Measurements from ENCODE around the gene RBM41.
A peak's percentile ranks its signal among the peaks of the same experiment; 100 is the strongest.
"Not testable (repeated sequence)": the region's sequence is repeated elsewhere in the genome, so short reads cannot be mapped to it uniquely, and the experiment has no call there.

RBM41 gene

GRCh38 chrX:107117993-107118321 is 665 bp downstream of the RBM41 start:
- H3K27me3 ChIP-seq: no peaks in the 10 kb centered on the region
- H3K4me3 ChIP-seq (ENCODE audit: low read depth, low read length): peak overlapping the region; percentile 74
- DNase-seq: no peak
- no peaks in the 10 kb centered on the region for H3K9me3 ChIP-seq
- H3K36me3 ChIP-seq: peaks cover 3% of the 10 kb centered on the region; the same call in 1 of the 2 replicates
- no peaks in the 10 kb centered on the region for H3K4me1 ChIP-seq
- TF ChIP-seq, protein P1, sequence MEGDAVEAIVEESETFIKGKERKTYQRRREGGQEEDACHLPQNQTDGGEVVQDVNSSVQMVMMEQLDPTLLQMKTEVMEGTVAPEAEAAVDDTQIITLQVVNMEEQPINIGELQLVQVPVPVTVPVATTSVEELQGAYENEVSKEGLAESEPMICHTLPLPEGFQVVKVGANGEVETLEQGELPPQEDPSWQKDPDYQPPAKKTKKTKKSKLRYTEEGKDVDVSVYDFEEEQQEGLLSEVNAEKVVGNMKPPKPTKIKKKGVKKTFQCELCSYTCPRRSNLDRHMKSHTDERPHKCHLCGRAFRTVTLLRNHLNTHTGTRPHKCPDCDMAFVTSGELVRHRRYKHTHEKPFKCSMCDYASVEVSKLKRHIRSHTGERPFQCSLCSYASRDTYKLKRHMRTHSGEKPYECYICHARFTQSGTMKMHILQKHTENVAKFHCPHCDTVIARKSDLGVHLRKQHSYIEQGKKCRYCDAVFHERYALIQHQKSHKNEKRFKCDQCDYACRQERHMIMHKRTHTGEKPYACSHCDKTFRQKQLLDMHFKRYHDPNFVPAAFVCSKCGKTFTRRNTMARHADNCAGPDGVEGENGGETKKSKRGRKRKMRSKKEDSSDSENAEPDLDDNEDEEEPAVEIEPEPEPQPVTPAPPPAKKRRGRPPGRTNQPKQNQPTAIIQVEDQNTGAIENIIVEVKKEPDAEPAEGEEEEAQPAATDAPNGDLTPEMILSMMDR (IDR thresholded peaks at IDR 0.05; ENCODE audit: low read depth, low read length): no peak

GRCh38 chrX:107107459-107107858 is 11.2 kb downstream of the RBM41 start:
- no peak overlapping the region for H3K4me3 ChIP-seq (ENCODE audit: low read depth, low read length)
- DNase-seq: no peak
- H3K4me1 ChIP-seq: no peaks in the 10 kb centered on the region
- no peaks in the 10 kb centered on the region for H3K9me3 ChIP-seq
- no peaks in the 10 kb centered on the region for H3K27me3 ChIP-seq
- H3K36me3 ChIP-seq: no peaks in the 10 kb centered on the region
- TF ChIP-seq, protein P1 (IDR thresholded peaks at IDR 0.05; ENCODE audit: low read depth, low read length): no peak

GRCh38 chrX:107102980-107103379 is 15.6 kb downstream of the RBM41 start:
- Histone ChIP-seq H3K27me3 (no peaks in the 10 kb centered on the region), H3K4me1 (no peaks in the 10 kb centered on the region), H3K4me3 (ENCODE audit: low read depth, low read length) (no peak overlapping the region), H3K36me3 (no peaks in the 10 kb centered on the region), H3K9me3 (no peaks in the 10 kb centered on the region)
- TF ChIP-seq, protein P1 (IDR thresholded peaks at IDR 0.05; ENCODE audit: low read depth, low read length): no peak
- no peak for DNase-seq

GRCh38 chrX:107076158-107076557 is 42.5 kb downstream of the RBM41 start:
- H3K9me3 ChIP-seq: no peaks in the 10 kb centered on the region
- H3K27me3 ChIP-seq: no peaks in the 10 kb centered on the region
- DNase-seq: no peak
- H3K36me3 ChIP-seq: no peaks in the 10 kb centered on the region
- TF ChIP-seq, protein P1 (IDR thresholded peaks at IDR 0.05; ENCODE audit: low read depth, low read length): no peak
- H3K4me1 ChIP-seq: no peaks in the 10 kb centered on the region
- no peak overlapping the region for H3K4me3 ChIP-seq (ENCODE audit: low read depth, low read length)

- H3K27me3 ChIP-seq; H3K4me1 ChIP-seq; H3K36me3 ChIP-seq; DNase-seq; H3K4me3 ChIP-seq (ENCODE audit: low read depth, low read length); H3K9me3 ChIP-seq: not testable (repeated sequence)
These were observed 60.9 kb downstream of the RBM41 start for GRCh38 chrX:107057731-107058130.

DNA sequence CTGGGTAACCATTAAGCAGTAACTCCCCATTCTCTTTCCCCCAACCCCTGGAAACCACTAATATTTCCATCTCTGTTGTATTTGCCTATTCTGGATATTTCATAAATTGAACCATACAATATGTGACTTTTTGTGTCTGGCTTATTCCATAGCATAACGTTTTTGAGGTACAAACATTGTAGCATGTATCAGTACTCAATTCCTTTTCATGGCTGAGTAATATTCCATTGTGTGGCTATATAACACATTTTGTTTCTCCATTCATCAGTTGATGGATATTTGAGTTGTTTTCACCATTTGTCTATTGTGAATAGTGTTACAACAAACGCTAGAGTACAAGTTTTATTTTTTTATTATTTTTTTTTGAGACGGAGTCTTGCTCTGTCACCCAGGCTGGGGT is 63.6 kb downstream of the RBM41 start:
- Histone ChIP-seq H3K9me3 (no peaks in the 10 kb centered on the region), H3K4me1 (no peaks in the 10 kb centered on the region), H3K27me3 (no peaks in the 10 kb centered on the region), H3K36me3 (no peaks in the 10 kb centered on the region), H3K4me3 (ENCODE audit: low read depth, low read length) (no peak overlapping the region)
- TF ChIP-seq, protein P1 (IDR thresholded peaks at IDR 0.05; ENCODE audit: low read depth, low read length): no peak
- no peak for DNase-seq

DNA sequence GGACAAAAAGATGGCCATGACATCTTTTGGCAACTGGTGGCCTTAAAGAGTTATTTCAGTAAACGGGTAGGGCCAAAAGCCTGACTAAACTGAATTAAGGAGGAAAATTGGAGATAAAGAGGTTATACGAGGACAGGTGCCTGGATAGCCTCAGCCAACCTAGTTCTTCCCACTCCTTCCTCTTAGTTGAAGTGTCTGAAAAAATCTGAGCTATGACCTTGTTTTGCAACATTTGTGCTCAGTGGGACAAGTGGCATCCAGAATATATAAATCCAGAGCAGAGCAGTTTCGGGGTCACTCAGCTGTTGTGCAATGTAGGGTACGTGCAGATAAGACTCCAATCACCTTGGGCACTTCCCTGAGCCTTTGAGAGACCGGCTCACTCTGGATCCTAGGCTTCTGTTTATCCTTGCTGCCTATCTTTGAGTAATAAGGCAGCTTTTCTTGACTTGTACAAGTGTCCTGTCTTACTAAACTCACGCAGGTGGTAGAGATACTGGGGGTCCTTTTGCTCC is 68.4 kb downstream of the RBM41 start:
- DNase-seq: no peak
- H3K4me1 ChIP-seq: no peaks in the 10 kb centered on the region
- TF ChIP-seq, protein P1 (IDR thresholded peaks at IDR 0.05; ENCODE audit: low read depth, low read length): no peak
- no peaks in the 10 kb centered on the region for H3K9me3 ChIP-seq
- no peaks in the 10 kb centered on the region for H3K27me3 ChIP-seq
- H3K36me3 ChIP-seq: no peaks in the 10 kb centered on the region
- no peak overlapping the region for H3K4me3 ChIP-seq (ENCODE audit: low read depth, low read length)

Data from BE2C (cell line).